Bronchial epithelial cell (primary cell): ENCODE results near the gene MYL10. TPM values are rescaled to one million over a fixed set of nuclear protein-coding genes. Genes with fewer than 3 reads are reported as not detected.

Source experiments
- DNase-seq: peaks from one replicate; pipeline ENCODE4 v3.0.0-alpha.2; 2010; ENCODE audit warnings: low read depth
- FAIRE-seq: peaks from 2 replicates; lab custom pipeline; 2011; peaks lifted over from hg19 to GRCh38; lab: Jason Lieb, UNC
- H3K27me3 ChIP-seq: 2 replicates; pipeline ENCODE4 v1.5.1; 2011; ENCODE audit warnings: low read length; ENCODE audit not compliant: control insufficient read depth, insufficient read depth
- H3K36me3 ChIP-seq: 2 replicates; pipeline ENCODE4 v1.5.1; 2011; ENCODE audit warnings: low read length; ENCODE audit not compliant: control insufficient read depth, insufficient read depth
- H3K4me3 ChIP-seq: 2 replicates; pipeline ENCODE4 v1.5.1; 2011; ENCODE audit warnings: mild to moderate bottlenecking, low read depth, low read length, control low read depth
- total RNA-seq: library from RNA; depleted of rRNA; stranded (reverse); fragments of >200 nt; gene quantifications from 2 replicates; pipeline ENCODE4 v1.2.1, GENCODE V29; 2014
- TF ChIP-seq, protein P1 (sequence below): IDR thresholded peaks from 2 replicates; pipeline ENCODE4 v1.5.1; 2011; ENCODE audit warnings: mild to moderate bottlenecking, moderate library complexity, low read length, control low read depth, inconsistent platforms; ENCODE audit not compliant: insufficient read depth, severe bottlenecking

MYL10 gene
- total RNA-seq, 1 donor from 2014 or later, result not detected

DNA sequence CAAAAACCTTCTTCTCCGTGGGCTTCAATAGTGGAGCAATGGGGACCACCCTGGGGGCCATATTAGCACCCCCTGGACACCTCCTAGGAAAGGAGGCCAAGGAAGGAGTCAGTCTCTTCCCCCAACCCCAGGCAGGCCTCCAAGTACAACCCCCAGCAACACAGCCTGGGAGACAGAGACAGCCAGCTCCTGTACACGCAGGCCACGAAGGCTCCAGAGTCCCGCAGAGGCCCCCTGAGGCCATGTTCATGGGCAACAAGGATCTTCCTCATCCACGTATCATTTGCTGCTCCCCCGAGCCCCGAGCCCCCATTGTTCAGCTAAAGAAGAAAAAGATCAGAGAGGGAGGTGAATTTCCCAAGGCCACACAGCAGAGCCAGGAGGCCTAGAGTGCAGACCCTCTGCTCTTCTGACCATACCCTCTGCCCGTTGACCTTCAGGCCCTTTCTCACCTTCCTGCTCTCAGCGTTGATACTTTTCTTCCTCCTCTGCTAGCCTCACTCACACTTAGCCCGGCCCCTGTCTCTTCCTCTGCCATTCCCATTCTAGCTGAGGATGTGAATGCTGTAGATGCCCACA is 35.9 kb upstream of the MYL10 start:
- no peak overlapping the region for H3K4me3 ChIP-seq
- FAIRE-seq (no peak), DNase-seq (no peak)
- H3K27me3 ChIP-seq, result peaks cover 1% of the 10 kb centered on the region
- TF ChIP-seq, protein P1, sequence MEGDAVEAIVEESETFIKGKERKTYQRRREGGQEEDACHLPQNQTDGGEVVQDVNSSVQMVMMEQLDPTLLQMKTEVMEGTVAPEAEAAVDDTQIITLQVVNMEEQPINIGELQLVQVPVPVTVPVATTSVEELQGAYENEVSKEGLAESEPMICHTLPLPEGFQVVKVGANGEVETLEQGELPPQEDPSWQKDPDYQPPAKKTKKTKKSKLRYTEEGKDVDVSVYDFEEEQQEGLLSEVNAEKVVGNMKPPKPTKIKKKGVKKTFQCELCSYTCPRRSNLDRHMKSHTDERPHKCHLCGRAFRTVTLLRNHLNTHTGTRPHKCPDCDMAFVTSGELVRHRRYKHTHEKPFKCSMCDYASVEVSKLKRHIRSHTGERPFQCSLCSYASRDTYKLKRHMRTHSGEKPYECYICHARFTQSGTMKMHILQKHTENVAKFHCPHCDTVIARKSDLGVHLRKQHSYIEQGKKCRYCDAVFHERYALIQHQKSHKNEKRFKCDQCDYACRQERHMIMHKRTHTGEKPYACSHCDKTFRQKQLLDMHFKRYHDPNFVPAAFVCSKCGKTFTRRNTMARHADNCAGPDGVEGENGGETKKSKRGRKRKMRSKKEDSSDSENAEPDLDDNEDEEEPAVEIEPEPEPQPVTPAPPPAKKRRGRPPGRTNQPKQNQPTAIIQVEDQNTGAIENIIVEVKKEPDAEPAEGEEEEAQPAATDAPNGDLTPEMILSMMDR, result no peak
- no peaks in the 10 kb centered on the region for H3K36me3 ChIP-seq

DNA sequence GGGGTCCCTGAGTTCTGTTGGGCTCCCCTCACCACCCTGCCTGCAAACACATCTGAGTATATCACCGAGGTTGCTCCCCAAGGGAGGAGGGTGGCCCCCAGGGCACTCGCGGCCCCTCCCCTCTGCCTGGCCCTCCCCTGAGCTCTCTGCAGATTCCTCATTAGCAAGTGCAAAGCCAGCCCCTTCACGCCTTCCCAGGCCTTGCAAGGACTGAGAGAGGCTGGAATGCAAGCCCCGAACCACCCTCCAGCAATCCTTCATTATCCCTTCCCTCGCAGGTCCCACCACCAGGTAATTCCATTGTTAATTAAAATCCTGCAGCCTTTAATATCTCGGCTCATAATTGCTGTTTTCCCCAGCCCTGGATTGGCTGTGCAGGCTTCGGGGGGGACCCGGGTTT is 35.3 kb upstream of the MYL10 start:
- FAIRE-seq (no peak), DNase-seq (no peak)
- Histone ChIP-seq H3K27me3 (peaks cover 1% of the 10 kb centered on the region), H3K36me3 (no peaks in the 10 kb centered on the region), H3K4me3 (no peak overlapping the region)
- TF ChIP-seq, protein P1, result no peak

DNA sequence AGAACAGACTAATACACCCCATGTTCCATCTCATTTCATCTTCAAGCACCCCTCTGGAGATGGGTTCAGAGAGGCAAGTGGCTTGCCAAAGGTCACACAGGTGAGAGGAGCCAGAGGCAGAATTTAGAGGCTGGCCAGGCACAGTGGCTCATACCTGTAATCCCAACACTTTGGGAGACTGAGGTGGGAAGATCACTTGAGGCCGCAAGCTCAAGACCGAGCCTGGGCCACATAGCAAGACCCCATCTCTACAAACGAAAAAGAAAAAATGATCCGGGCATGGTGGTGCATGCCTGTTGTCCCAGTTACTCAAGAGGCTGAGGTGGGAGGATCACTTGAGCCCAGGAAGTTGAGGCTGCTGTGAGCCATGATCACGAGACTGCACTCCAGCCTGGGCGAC is 34.7 kb upstream of the MYL10 start:
- DNase-seq (no peak), FAIRE-seq (no peak)
- Histone ChIP-seq H3K27me3 (peaks cover 1% of the 10 kb centered on the region), H3K4me3 (no peak overlapping the region), H3K36me3 (no peaks in the 10 kb centered on the region)
- TF ChIP-seq, protein P1, result no peak

DNA sequence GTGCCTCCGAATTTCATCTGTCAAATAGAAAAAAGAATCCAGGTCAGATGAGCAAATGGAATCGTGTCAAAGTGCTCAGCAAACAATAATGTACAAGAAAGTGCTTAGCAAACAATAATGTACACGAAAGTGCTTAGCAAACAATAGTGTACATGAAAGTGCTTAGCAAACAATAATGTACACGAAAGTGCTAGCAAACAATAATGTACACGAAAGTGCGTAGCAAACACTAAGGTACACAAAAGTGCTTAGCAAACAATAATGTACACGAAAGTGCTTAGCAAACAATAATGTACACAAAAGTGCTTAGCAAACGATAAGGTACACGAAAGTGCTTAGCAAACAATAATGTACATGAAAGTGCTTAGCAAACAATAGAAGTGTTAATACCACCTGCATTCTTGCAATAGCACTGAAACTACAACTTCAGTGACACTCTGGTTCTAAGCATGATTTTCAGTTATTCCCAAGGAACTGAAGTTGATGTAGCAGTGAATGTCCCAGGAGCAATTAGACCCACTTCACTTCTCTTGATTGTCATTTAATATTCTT is 33.4 kb upstream of the MYL10 start:
- FAIRE-seq, result no peak
- TF ChIP-seq, protein P1, result no peak
- Histone ChIP-seq H3K27me3 (peaks cover 1% of the 10 kb centered on the region), H3K36me3 (no peaks in the 10 kb centered on the region), H3K4me3 (no peak overlapping the region)
- no peak for DNase-seq

DNA sequence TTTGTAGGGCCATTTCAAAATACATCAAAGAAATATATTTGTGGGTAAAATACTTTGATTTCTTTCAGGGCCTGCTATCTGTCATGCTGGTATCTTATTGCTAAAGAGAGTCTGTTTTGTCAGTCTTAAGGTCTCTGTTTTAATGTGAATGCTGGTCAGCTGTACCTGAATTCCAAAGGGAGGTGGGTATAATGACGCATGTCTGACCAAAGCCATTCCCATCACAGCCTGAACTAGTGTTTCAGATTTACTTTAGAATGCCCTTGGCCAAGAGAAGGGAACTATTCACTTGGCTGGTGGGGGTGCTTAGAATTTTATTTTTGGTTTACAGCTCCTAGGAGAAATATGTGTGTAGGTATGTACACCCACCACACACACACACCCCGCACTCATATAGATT is 30.6 kb upstream of the MYL10 start:
- TF ChIP-seq, protein P1, result no peak
- H3K36me3 ChIP-seq, result no peaks in the 10 kb centered on the region
- H3K4me3 ChIP-seq, result no peak overlapping the region
- DNase-seq (no peak), FAIRE-seq (no peak)
- H3K27me3 ChIP-seq, result no peaks in the 10 kb centered on the region

DNA sequence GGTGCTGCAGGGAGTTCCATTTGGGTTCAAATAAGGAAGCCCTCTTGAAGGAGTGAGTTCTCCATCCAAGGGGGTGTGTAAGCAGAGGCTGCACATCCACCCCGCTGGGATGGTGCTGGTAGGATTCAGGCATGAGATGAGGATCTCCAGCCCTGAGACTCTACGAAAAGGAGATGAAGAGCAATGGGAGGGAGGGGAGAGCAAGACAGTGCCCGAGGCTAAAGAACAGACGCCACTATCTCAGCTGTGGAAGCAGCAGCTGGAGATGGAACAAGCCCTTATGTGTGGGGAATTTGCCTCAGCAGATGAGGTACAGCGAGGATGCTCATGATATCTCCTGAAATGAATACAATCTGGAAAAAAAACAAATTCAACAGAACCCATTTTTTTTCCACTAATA is 28.1 kb upstream of the MYL10 start:
- H3K4me3 ChIP-seq, result no peak overlapping the region
- TF ChIP-seq, protein P1, result no peak
- H3K36me3 ChIP-seq, result no peaks in the 10 kb centered on the region
- DNase-seq (no peak), FAIRE-seq (no peak)
- H3K27me3 ChIP-seq, result no peaks in the 10 kb centered on the region
